Measurements from ENCODE around the gene OR9Q1. TPM values are rescaled to one million over a fixed set of nuclear protein-coding genes. Genes with fewer than 3 reads are reported as not detected.

The OR9Q1 gene
- total and polyA plus RNA-seq, 2 of the 13 experiments (the other 11 are each of a cell fraction or from before 2014, with no cell fraction given) = not detected

- TF ChIP-seq ZBTB49 (CRISPR knock-in tag; IDR thresholded peaks at IDR 0.05; ENCODE audit: borderline replicate concordance) (no peak), MYNN (CRISPR knock-in tag; IDR thresholded peaks at IDR 0.05; ENCODE audit: low read depth) (no peak), PHF21A (CRISPR knock-in tag; IDR thresholded peaks at IDR 0.05) (no peak), ZNF138 (CRISPR knock-in tag; IDR thresholded peaks at IDR 0.05; ENCODE audit: low read depth) (no peak), MAX (IDR thresholded peaks at IDR 0.05) (no peak), ZNF354B (CRISPR knock-in tag; IDR thresholded peaks at IDR 0.05) (no peak), HNRNPK (IDR thresholded peaks at IDR 0.05; ENCODE audit: low read depth, low read length, poor library complexity, severe bottlenecking) (no peak), ZNF337 (CRISPR knock-in tag; IDR thresholded peaks at IDR 0.05; ENCODE audit: borderline replicate concordance, low read depth) (no peak), ZNF883 (CRISPR knock-in tag; IDR thresholded peaks at IDR 0.05; ENCODE audit: not compliant biosample characterization) (no peak), SIX4 (CRISPR knock-in tag; IDR thresholded peaks at IDR 0.05) (no peak), CREBL2 (CRISPR knock-in tag; IDR thresholded peaks at IDR 0.05; ENCODE audit: borderline replicate concordance) (no peak), PRDM15 (CRISPR knock-in tag; IDR thresholded peaks at IDR 0.05) (peak; percentile 64; the same call in 1 of the 2 replicates), ESRRA (CRISPR knock-in tag; IDR thresholded peaks at IDR 0.05; ENCODE audit: low read depth) (no peak), NR0B2 (CRISPR knock-in tag; IDR thresholded peaks at IDR 0.05) (no peak), ZNF747 (CRISPR knock-in tag; IDR thresholded peaks at IDR 0.05; ENCODE audit: borderline replicate concordance) (no peak), MAFG (CRISPR knock-in tag; IDR thresholded peaks at IDR 0.05) (no peak), ZNF180 (CRISPR knock-in tag; IDR thresholded peaks at IDR 0.05; ENCODE audit: borderline replicate concordance, low read depth) (no peak), CENPBD1 (CRISPR knock-in tag; IDR thresholded peaks at IDR 0.05; ENCODE audit: borderline replicate concordance, low read depth) (no peak), ZSCAN9 (CRISPR knock-in tag; IDR thresholded peaks at IDR 0.05; ENCODE audit: borderline replicate concordance) (no peak), RFX3 (CRISPR knock-in tag; IDR thresholded peaks at IDR 0.05) (no peak), GTF3A (CRISPR knock-in tag; conservative IDR thresholded peaks at IDR 0.05) (no peak), PITX1 (CRISPR knock-in tag; IDR thresholded peaks at IDR 0.05) (no peak), THAP11 (CRISPR knock-in tag; IDR thresholded peaks at IDR 0.05) (no peak; the same call in 1 of the 2 replicates)
Measured at GRCh38 chr11:58060939-58061672, 37.4 kb downstream of the OR9Q1 start (continued).
